HG03025 (cell line): ENCODE data around the gene TMCC2.

Source experiments
- ATAC-seq: cut with Tn5 transposase; IDR thresholded peaks from one replicate; pipeline ENCODE4 v1.9.1; 2021; ENCODE audit warnings: mild to moderate bottlenecking, moderate library complexity; ENCODE audit not compliant: unreplicated experiment, low FRiP score

The TMCC2 gene

GRCh38 chr1:205319081-205320018 lies 91.6 kb downstream of the TMCC2 start:
- ATAC-seq = no peak

- peak; percentile 50 for ATAC-seq
These were observed 93.6 kb downstream of the TMCC2 start, which contains the start of gene NUAK2 for GRCh38 chr1:205321162-205321958. TSS of gene NUAK2 (minus strand) at chr1:205321745. CDS start at chr1:205321628, 117 bp downstream.

GRCh38 chr1:205321959-205322283 lies 94.2 kb downstream of the TMCC2 start:
- no peak for ATAC-seq
